H1 (cell line): ENCODE results near the gene PRKN. TPM values are rescaled to one million over a fixed set of nuclear protein-coding genes. Genes with fewer than 3 reads are reported as not detected.

ENCODE experiments used
- CEBPB ChIP-seq: IDR thresholded peaks from 2 replicates; pipeline ENCODE4 v1.6.1; 2012; ENCODE audit warnings: low read depth, low read length
- EZH2 ChIP-seq: fragments of 200-600 bp; sonication (generic); IDR thresholded peaks from 2 replicates; pipeline ENCODE4 v1.7.1; 2012; ENCODE audit warnings: low read depth, mild to moderate bottlenecking, moderate library complexity, low read length, inconsistent platforms; ENCODE audit not compliant: severe bottlenecking
- GTF2F1 ChIP-seq: IDR thresholded peaks from 2 replicates; pipeline ENCODE4 v1.6.1; 2012; ENCODE audit warnings: low read depth, low read length, improper control_type of control experiment, borderline replicate concordance
- HDAC6 ChIP-seq: IDR thresholded peaks from one replicate; pipeline ENCODE4 v1.7.1; 2012; ENCODE audit warnings: low read depth, mild to moderate bottlenecking, inconsistent platforms, low read length, moderate library complexity
- KDM5A ChIP-seq: fragments of 200-600 bp; IDR thresholded peaks from 2 replicates; pipeline ENCODE4 v1.7.1; 2012; ENCODE audit warnings: mild to moderate bottlenecking, low read length, inconsistent platforms, mixed read lengths
- SAP30 ChIP-seq: fragments of 300-600 bp; sonication (generic); IDR thresholded peaks from 2 replicates; pipeline ENCODE4 v1.7.1; 2012; ENCODE audit warnings: low read length, moderate library complexity, mild to moderate bottlenecking, inconsistent platforms; ENCODE audit not compliant: insufficient read depth, insufficient replicate concordance
- SP4 ChIP-seq: IDR thresholded peaks from 2 replicates; pipeline ENCODE4 v1.6.1; 2012; ENCODE audit warnings: low read length, inconsistent platforms
- polyA plus RNA-seq, 7 experiments: library from polyadenylated mRNA; depleted of rRNA in 3 of 7; stranded (reverse) in 5 of 7; unstranded in 2 of 7; fragments of >200 nt in 5 of 7; fragments of 200-250 nt in 2 of 7; gene quantifications; 1 replicate in 5 of 7; 2 replicates in 1 of 7; 4 replicates in 1 of 7; pipeline versions ENCODE4 v1.2.1 to v1.2.3, GENCODE V29; 2011 to 2013; ENCODE audit warnings: missing spikeins in 2 of 7, mixed read lengths in 2 of 7
- total RNA-seq: library from RNA; stranded (reverse); fragmentation: NEBNext Ultra II Directional; extraction: Animal tissue kit (Norgen Biotek cat#: 25700); gene quantifications from 2 replicates; pipeline ENCODE4 v1.2.1, GENCODE V29; 2021
- TF ChIP-seq, protein P1 (sequence below): IDR thresholded peaks from 2 replicates; pipeline ENCODE4 v1.6.1; 2012; ENCODE audit warnings: low read length, inconsistent platforms

Gene PRKN
- total and polyA plus RNA-seq, 2 of the 8 experiments (the other 6 are each of a cell fraction or from before 2014, with no cell fraction given): 0.13 to 0.29 TPM

GRCh38 chr6:162605881-162606280 is 121.7 kb downstream of the PRKN start (continued):
- TF ChIP-seq, protein P1, sequence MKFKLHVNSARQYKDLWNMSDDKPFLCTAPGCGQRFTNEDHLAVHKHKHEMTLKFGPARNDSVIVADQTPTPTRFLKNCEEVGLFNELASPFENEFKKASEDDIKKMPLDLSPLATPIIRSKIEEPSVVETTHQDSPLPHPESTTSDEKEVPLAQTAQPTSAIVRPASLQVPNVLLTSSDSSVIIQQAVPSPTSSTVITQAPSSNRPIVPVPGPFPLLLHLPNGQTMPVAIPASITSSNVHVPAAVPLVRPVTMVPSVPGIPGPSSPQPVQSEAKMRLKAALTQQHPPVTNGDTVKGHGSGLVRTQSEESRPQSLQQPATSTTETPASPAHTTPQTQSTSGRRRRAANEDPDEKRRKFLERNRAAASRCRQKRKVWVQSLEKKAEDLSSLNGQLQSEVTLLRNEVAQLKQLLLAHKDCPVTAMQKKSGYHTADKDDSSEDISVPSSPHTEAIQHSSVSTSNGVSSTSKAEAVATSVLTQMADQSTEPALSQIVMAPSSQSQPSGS: no peak
- TF ChIP-seq GTF2F1 (no peak), SP4 (no peak), HDAC6 (no peak), SAP30 (no peak), EZH2 (no peak), CEBPB (no peak), KDM5A (no peak)
